Uterus (tissue), 2 donors: ENCODE data around the gene PCDHA13.

Source experiments
- CTCF ChIP-seq, 4 experiments: fragments of 200-600 bp in 2 of 4; fragments of 450-650 bp in 2 of 4; sonication (generic) in 2 of 4; IDR thresholded peaks; one replicate each; pipeline ENCODE4 v1.5.1; 2016 to 2019; ENCODE audit warnings: antibody characterized with exemption in 4 of 4, mild to moderate bottlenecking in 2 of 4, moderate library complexity in 1 of 4
- POLR2A ChIP-seq, 2 donors: fragments of 450-650 bp; IDR thresholded peaks; one replicate each; pipeline ENCODE4 v1.6.1; 2016; ENCODE audit warnings: antibody characterized with exemption in 2 of 2, mild to moderate bottlenecking in 1 of 2, moderate library complexity in 1 of 2

- no peak for TF ChIP-seq CTCF (IDR thresholded peaks at IDR 0.05)
- no peak for TF ChIP-seq POLR2A (IDR thresholded peaks at IDR 0.05)
Measured at GRCh38 chr5:140875085-140876065, 6.5 kb upstream of the PCDHA13 start, which contains the start of gene PCDHA12.
